Gastroesophageal sphincter (tissue), 3 donors: Measurements from ENCODE around the gene BTRC.

ENCODE experiments used
- CTCF ChIP-seq, 4 experiments: fragments of 200-600 bp in 2 of 4; fragments of 450-650 bp in 2 of 4; sonication (generic) in 1 of 4; IDR thresholded peaks; one replicate each; pipeline ENCODE4 v1.5.1; 2017 to 2019; ENCODE audit warnings: antibody characterized with exemption in 4 of 4, mild to moderate bottlenecking in 2 of 4, moderate library complexity in 2 of 4
- POLR2A ChIP-seq, 2 donors: fragments of 450-650 bp; IDR thresholded peaks; one replicate each; pipeline ENCODE4 v1.6.1; 2017; ENCODE audit warnings: antibody characterized with exemption in 2 of 2, mild to moderate bottlenecking in 2 of 2, moderate library complexity in 1 of 2

DNA sequence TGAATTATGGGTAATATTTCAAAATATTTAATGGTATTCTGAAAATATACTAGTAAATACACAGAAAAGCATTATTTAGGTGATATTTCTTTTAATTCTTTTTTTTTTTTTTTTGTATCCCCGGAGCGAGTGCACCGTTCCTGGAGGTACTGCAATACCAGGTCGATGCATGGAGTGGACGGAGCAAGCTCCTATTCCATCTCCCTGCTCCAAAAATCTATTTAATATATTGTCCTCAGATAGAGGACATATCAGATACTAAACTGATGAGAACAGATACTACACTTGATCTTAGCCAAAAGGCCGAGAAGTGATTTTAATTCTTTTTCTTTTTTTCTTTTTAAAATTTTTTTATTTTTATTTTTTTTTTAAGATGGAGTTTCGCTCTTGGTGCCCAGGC, 10.8 kb downstream of the BTRC start:
- TF ChIP-seq CTCF (IDR thresholded peaks at IDR 0.05) (no peak), POLR2A (IDR thresholded peaks at IDR 0.05) (no peak)
